ENCODE results near the gene EPC2.

DNA sequence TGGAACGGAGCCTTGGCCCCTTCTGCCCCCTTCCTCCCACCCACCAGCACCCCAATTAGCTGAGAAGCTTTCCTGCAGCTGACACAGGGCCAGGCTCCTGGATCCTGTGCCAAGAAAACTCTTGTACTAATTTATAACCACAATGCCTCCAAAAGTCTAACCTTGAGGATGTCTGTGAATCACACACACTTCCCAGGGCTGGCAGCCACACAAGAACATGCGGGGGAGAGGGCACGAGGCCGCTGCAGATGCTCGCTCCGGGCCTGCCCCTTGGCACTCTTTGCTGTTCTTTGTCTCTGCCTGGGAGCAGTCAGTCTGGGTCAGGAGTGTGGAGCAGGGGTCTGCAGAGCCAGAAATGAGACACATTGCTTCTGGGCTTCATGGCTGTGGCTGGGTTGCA, 167.8 kb downstream of the EPC2 start:
- TF ChIP-seq CTCF (IDR thresholded peaks at IDR 0.05; ENCODE audit: control extremely low read depth in 1 of 3, insufficient read depth in 1 of 3, low read depth in 1 of 3, low read length in 3 of 3) = no peak
- no peak for TF ChIP-seq JUN (IDR thresholded peaks at IDR 0.05; ENCODE audit: low read depth, low read length)
- TF ChIP-seq JUND (IDR thresholded peaks at IDR 0.05; ENCODE audit: low read length) = no peak
- TF ChIP-seq TBP (IDR thresholded peaks at IDR 0.05; ENCODE audit: low read depth, low read length) = no peak
- no peak for TF ChIP-seq HDAC6 (IDR thresholded peaks at IDR 0.05; ENCODE audit: low read depth, low read length)
- no peak for TF ChIP-seq ZNF274 (IDR thresholded peaks at IDR 0.05; ENCODE audit: borderline replicate concordance, extremely low read depth, low read length)
- TF ChIP-seq POU5F1 (IDR thresholded peaks at IDR 0.05; ENCODE audit: low read depth, low read length) = no peak
- no peak for TF ChIP-seq RBBP5 (IDR thresholded peaks at IDR 0.05; ENCODE audit: borderline replicate concordance, low read depth, low read length)
- no peak for TF ChIP-seq BACH1 (IDR thresholded peaks at IDR 0.05; ENCODE audit: low read length)
- no peak for TF ChIP-seq EP300 (IDR thresholded peaks at IDR 0.05; ENCODE audit: borderline replicate concordance in 1 of 2, low read depth in 2 of 2, low read length in 2 of 2)

Data from H1 (cell line).